ENCODE data around the gene CTU2.
A peak's percentile ranks its signal among the peaks of the same experiment; 100 is the strongest.

CTU2 gene

DNA sequence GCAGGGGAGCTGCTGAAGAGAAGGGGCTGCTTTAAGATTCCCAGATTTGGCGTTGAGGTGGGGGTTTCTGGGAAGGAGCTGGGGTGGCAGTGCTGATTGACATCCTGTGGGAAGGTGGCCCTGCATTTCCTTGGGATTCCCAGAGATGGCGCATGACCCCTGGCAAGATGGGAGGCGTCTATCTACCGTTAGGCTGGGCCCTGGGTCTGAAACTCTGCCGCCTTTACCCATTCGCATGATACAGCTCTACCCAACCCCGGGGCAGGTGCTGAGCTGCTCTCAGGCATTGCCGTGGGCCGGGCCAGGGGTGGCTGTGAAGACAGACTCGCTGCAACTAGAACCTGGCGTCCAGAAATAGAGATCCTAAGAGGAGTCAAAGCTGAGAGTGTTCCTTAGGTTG, 33.5 kb upstream of the CTU2 start:
- H3K4me3 ChIP-seq (ENCODE audit: low read depth, low read length): no peak overlapping the region
- TF ChIP-seq, protein P1, sequence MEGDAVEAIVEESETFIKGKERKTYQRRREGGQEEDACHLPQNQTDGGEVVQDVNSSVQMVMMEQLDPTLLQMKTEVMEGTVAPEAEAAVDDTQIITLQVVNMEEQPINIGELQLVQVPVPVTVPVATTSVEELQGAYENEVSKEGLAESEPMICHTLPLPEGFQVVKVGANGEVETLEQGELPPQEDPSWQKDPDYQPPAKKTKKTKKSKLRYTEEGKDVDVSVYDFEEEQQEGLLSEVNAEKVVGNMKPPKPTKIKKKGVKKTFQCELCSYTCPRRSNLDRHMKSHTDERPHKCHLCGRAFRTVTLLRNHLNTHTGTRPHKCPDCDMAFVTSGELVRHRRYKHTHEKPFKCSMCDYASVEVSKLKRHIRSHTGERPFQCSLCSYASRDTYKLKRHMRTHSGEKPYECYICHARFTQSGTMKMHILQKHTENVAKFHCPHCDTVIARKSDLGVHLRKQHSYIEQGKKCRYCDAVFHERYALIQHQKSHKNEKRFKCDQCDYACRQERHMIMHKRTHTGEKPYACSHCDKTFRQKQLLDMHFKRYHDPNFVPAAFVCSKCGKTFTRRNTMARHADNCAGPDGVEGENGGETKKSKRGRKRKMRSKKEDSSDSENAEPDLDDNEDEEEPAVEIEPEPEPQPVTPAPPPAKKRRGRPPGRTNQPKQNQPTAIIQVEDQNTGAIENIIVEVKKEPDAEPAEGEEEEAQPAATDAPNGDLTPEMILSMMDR (IDR thresholded peaks at IDR 0.05; ENCODE audit: control insufficient read depth, extremely low read depth, insufficient read depth): peak; percentile 12; the same call in 1 of the 2 replicates
- no peak for DNase-seq (ENCODE audit: low read depth)

DNA sequence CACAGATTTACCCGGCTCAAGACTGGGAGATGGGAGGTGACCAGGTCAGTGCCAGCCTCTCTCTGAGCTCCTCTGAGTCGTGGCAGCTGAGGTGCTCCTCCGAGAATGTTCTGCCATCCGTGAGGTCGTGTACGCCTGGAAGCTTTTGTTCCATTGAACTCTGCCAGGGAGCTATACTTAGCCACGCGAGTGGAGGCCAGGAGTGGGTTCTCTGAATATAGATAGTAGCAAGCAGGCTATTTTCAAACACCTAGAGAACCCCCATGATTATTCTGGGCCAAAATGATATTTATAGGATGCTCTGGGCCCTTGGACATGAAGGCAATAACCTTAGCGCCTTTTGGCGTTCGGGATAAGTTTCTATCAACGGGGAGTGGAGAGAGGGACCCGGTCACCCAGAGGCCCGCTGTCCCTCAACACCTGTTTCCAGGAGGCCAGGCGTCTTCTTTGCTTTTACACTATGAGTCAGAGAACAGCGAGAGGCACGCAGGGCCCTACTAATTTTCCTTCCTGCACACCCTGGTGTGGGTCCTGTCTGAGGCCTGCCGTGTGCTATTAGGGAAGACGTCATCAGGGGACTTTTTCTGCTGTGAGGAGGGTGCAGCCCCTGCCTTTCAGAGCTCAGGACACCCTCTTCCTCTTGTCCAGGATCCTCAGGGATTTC, 32.5 kb upstream of the CTU2 start:
- no peak for DNase-seq (ENCODE audit: low read depth)
- H3K4me3 ChIP-seq (ENCODE audit: low read depth, low read length): no peak overlapping the region
- TF ChIP-seq, protein P1 (IDR thresholded peaks at IDR 0.05; ENCODE audit: control insufficient read depth, extremely low read depth, insufficient read depth): no peak

DNA sequence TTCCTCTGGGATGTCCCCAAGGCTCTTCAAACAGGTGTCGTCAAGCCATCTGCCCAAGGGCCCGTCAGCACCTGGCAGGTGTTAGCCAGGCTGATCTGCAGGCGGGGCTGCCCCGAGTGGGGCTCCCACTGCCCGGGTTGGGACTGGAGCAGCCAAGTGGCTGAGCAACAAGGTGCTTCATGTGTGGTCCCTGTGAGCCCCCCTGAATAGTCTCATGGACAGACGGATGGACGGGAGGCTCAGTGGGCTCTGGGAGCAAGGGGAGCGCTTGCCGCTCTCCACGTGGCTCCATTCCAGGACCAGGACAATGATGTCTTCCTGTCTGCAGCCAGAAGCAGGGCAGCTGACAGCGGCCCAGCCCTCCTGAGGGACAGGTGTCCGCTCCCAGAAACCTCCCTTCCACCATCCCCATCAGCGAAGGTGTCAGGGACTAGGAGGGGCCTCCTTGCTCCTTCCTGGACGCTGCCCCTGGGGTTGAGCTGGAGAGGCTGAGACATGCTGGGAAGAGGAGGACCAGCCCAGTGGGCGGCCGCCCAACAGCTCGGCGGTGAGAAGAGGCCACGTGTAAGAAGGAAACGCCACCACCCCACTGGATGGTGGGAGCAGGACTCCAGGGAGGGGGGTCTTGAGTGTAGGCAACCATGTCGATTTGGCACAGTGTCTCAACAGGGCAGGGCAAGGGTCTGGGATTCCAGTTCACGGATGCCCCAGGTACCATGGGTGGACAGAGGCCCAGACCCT, 29.6 kb upstream of the CTU2 start:
- DNase-seq (ENCODE audit: low read depth): no peak
- H3K4me3 ChIP-seq (ENCODE audit: low read depth, low read length): no peak overlapping the region

DNA sequence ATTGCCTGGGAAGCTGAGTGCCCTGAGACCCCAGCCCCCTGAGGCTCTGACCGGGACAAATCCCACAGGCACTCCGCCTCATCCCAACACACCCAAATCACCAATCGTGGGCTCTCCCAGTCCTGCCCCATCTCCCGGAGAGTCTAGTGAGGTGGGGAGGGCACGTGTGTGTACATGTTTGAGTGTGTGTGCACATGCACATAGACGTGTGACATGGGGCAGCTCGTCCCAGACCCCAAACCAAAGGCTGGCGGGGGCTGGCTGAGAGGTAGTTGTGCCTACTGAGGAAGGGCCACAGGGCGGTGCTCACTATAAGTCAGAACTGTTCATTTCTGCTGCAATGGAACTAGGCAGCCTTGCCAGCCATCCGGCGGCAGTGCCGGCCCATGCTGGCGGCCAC, 28.6 kb upstream of the CTU2 start:
- no peak for DNase-seq (ENCODE audit: low read depth)
- TF ChIP-seq, protein P1 (IDR thresholded peaks at IDR 0.05; ENCODE audit: control insufficient read depth, extremely low read depth, insufficient read depth): no peak
- H3K4me3 ChIP-seq (ENCODE audit: low read depth, low read length): no peak overlapping the region

More for the DNA sequence above, 29.6 kb upstream of the CTU2 start:
- TF ChIP-seq, protein P1 (IDR thresholded peaks at IDR 0.05; ENCODE audit: control insufficient read depth, extremely low read depth, insufficient read depth): no peak

DNA sequence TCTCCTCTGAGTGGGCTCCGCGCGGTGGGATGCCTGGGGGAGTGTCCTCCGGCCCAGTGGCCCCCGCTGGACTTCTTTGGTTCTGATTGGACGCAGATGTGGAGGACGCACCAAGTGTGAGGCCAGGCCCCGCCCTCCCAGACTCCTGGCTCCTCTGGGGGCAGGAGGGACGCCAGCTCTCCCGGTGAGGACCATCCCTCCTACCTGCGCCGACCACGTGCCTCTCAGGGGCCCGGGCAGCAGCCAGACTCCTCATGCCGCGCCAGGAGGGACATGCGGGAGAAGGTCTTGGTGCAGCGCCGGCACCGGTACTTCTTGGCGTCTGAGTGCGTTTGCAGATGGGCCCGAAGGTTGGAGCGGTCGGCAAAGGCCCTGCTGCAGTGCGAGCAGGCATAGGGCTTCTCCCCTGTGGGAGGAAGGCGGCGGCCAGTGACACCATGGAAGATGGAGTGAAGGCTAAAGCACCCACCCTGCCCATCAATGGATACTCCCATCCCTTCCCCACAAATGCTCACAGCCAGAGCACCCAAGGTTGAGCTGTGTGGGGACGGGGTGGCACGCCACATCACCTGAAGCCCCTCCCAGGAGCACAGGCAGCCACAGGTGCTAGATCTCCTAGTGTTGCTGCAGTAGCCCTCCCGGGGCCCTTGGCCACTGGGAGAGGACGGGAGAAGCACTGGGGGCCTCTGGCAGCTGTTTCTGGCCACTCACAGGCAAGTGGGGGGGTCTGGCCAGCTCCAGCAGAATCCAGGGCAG, 27.9 kb upstream of the CTU2 start:
- TF ChIP-seq, protein P1 (IDR thresholded peaks at IDR 0.05; ENCODE audit: control insufficient read depth, extremely low read depth, insufficient read depth): no peak
- DNase-seq (ENCODE audit: low read depth): no peak
- no peak overlapping the region for H3K4me3 ChIP-seq (ENCODE audit: low read depth, low read length)

DNA sequence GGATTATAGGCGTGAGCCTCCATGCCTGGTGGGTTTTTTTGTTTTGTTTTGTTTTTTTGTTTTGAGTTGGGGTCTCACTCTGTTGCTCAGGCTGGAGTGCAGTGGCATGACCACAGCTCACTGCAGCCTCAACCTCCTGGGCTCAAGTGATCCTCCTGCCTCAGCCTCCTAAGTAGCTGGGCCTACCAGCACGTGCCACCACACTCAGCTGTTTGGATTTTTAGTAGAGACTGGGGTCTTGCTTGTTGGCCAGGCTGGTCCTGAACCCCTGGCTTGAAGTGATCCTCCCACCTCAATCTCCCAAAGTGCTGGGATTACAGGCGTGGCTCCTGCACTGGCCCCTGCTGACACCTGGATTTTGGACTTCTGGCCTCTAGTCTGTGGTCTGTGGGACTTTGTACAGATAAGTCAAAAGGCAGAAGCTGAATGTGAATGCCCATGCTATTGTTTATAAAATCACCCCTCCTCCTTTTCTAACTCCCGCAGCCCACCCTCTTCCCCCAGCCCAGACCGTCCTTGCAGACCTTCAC, 25.7 kb upstream of the CTU2 start:
- TF ChIP-seq, protein P1 (IDR thresholded peaks at IDR 0.05; ENCODE audit: control insufficient read depth, extremely low read depth, insufficient read depth): no peak
- no peak overlapping the region for H3K4me3 ChIP-seq (ENCODE audit: low read depth, low read length)
- DNase-seq (ENCODE audit: low read depth): no peak
